HCT116 (cell line): ENCODE measurements around the gene RNF208. TPM values are rescaled to one million over a fixed set of nuclear protein-coding genes. Genes with fewer than 3 reads are reported as not detected.
A peak's percentile ranks its signal among the peaks of the same experiment; 100 is the strongest.

Experiments
- ATAC-seq: fragments of 200-7000 bp; cut with Tn5 transposase; 2 replicates; pipeline ENCODE4 v1.9.1; 2020; ENCODE audit warnings: mild to moderate bottlenecking, moderate library complexity
- BruUV-seq: library from RNA; stranded (reverse); fragments of 400-500 nt; replicated peaks from 2 replicates; lab custom pipeline; 2021; lab: Mats Ljungman, UMichigan
- CTCF ChIA-PET: fragments of 300-600 bp; sonication (Branson Sonifier 250); formaldehyde crosslinking; loops from one replicate; lab custom pipeline; 2021; ENCODE audit warnings: antibody characterized with exemption; lab: Charles Lee
- POLR2A ChIA-PET: fragments of 300-600, 350-600 bp; sonication (Branson Sonifier 250); formaldehyde crosslinking; loops from one replicate; lab custom pipeline; 2021; ENCODE audit warnings: antibody characterized with exemption; lab: Charles Lee
- RAD21 ChIA-PET, 2 experiments: fragments of 300-600 bp; sonication (Branson Sonifier 250); formaldehyde crosslinking; loops; one replicate each; lab custom pipeline; 2023; ENCODE audit warnings: low total read pairs in 2 of 2; ENCODE audit not compliant: uncharacterized antibody in 2 of 2, unreplicated experiment in 2 of 2, low non-redundant PET in 1 of 2; lab: Charles Lee
- DNase-seq: peaks from one replicate; pipeline ENCODE4 v3.0.0-alpha.2; 2010; ENCODE audit warnings: low read depth, low spot score
- H2AFZ ChIP-seq: fragments of 200-600 bp; shearing (Covaris generic), sonication (generic); 2 replicates; pipeline ENCODE4 v1.6.1; 2017; ENCODE audit warnings: low read depth, mixed run types, mixed read lengths, antibody characterized with exemption, low read length; ENCODE audit not compliant: poor library complexity, severe bottlenecking
- H3K27ac ChIP-seq: 2 replicates; pipeline ENCODE4 v1.5.1; 2012; ENCODE audit warnings: low read depth, low read length
- H3K27me3 ChIP-seq: fragments of 200-600 bp; sonication (generic); 2 replicates; pipeline ENCODE4 v1.6.1; 2016; ENCODE audit warnings: mixed run types, low read length, mixed read lengths; ENCODE audit not compliant: insufficient read depth
- H3K36me3 ChIP-seq, 2 experiments: fragments of 200-500 bp in 1 of 2; fragments of 200-600 bp in 1 of 2; sonication (Bioruptor generic) in 1 of 2; sonication (generic) in 1 of 2; 2 replicates each; pipeline versions ENCODE4 v1.5.1 to v1.6.1; 2014 to 2016; ENCODE audit warnings: low read length in 2 of 2, inconsistent platforms in 1 of 2, mixed read lengths in 1 of 2, mixed run types in 1 of 2; ENCODE audit not compliant: insufficient read depth in 2 of 2, control insufficient read depth in 1 of 2
- H3K4me1 ChIP-seq, 2 experiments: fragments of 200-600 bp in 1 of 2; sonication (generic) in 1 of 2; 2 replicates each; pipeline versions ENCODE4 v1.5.1 to v1.6.1; 2012 to 2017; ENCODE audit warnings: low read length in 2 of 2, inconsistent platforms in 1 of 2, mild to moderate bottlenecking in 1 of 2, mixed read lengths in 1 of 2, mixed run types in 1 of 2, moderate library complexity in 1 of 2; ENCODE audit not compliant: insufficient read depth in 2 of 2, control insufficient read depth in 1 of 2
- H3K4me2 ChIP-seq: fragments of 200-600 bp; sonication (generic); 2 replicates; pipeline ENCODE4 v1.6.1; 2017; ENCODE audit warnings: mixed run types, low read length, mixed read lengths
- H3K4me3 ChIP-seq, 2 experiments: fragments of 200-600 bp in 1 of 2; sonication (generic) in 1 of 2; replicated peaks in 1 of 2; 2 replicates each; pipeline ENCODE4 v1.5.1; 2011 to 2016; ENCODE audit warnings: low read length in 2 of 2, control low read depth in 1 of 2, low read depth in 1 of 2, mild to moderate bottlenecking in 1 of 2, mixed read lengths in 1 of 2, mixed run types in 1 of 2
- H3K79me2 ChIP-seq: fragments of 200-600 bp; sonication (generic); 2 replicates; pipeline ENCODE4 v1.6.1; 2017; ENCODE audit warnings: mild to moderate bottlenecking, mixed run types, low read length, moderate library complexity, mixed read lengths; ENCODE audit not compliant: insufficient read depth
- H3K9ac ChIP-seq: fragments of 200-600 bp; sonication (generic); 2 replicates; pipeline ENCODE4 v1.6.1; 2016; ENCODE audit warnings: low read length, mixed read lengths
- H3K9me2 ChIP-seq: fragments of 200-600 bp; sonication (generic), shearing (Covaris generic); 2 replicates; pipeline ENCODE4 v1.6.1; 2017; ENCODE audit warnings: mixed run types, mild to moderate bottlenecking, moderate library complexity; ENCODE audit not compliant: insufficient read depth
- H3K9me3 ChIP-seq, 2 experiments: fragments of 200-500 bp in 1 of 2; fragments of 200-600 bp in 1 of 2; sonication (Bioruptor generic) in 1 of 2; sonication (generic) in 1 of 2; 2 replicates each; pipeline ENCODE4 v1.6.1; 2014 to 2017; ENCODE audit warnings: low read length in 2 of 2, mixed read lengths in 2 of 2, inconsistent platforms in 1 of 2, low read depth in 1 of 2, mild to moderate bottlenecking in 1 of 2, mixed run types in 1 of 2, moderate library complexity in 1 of 2; ENCODE audit not compliant: control insufficient read depth in 1 of 2, insufficient read depth in 1 of 2
- H4K20me1 ChIP-seq: fragments of 200-600 bp; sonication (generic), shearing (Covaris generic); 2 replicates; pipeline ENCODE4 v1.6.1; 2017; ENCODE audit warnings: mixed run types, mild to moderate bottlenecking, moderate library complexity; ENCODE audit not compliant: insufficient read depth
- CBX3 ChIP-seq: IDR thresholded peaks from 2 replicates; pipeline ENCODE4 v1.6.1; 2012; ENCODE audit warnings: low read depth
- CEBPB ChIP-seq: IDR thresholded peaks from 2 replicates; pipeline ENCODE4 v1.6.1; 2012; ENCODE audit warnings: low read depth
- CTCF ChIP-seq, 3 experiments: fragments of 200-600 bp in 1 of 3; sonication (generic) in 1 of 3; IDR thresholded peaks in 2 of 3; conservative IDR thresholded peaks in 1 of 3; 2 replicates each; pipeline ENCODE4 v1.5.1; 2012 to 2017; ENCODE audit warnings: low read depth in 2 of 3, low read length in 2 of 3, antibody characterized with exemption in 1 of 3, borderline replicate concordance in 1 of 3, control low read depth in 1 of 3, mild to moderate bottlenecking in 1 of 3, mixed read lengths in 1 of 3, mixed run types in 1 of 3, moderate library complexity in 1 of 3; ENCODE audit not compliant: insufficient read depth in 1 of 3
- EZH2 ChIP-seq: fragments of 200-600 bp; sonication (generic); IDR thresholded peaks from 2 replicates; pipeline ENCODE4 v1.6.1; 2017; ENCODE audit warnings: antibody characterized with exemption, mixed run types
- MAX ChIP-seq: IDR thresholded peaks from 2 replicates; pipeline ENCODE4 v1.6.1; 2012
- POLR2A ChIP-seq: IDR thresholded peaks from 2 replicates; pipeline ENCODE4 v1.7.0; 2011; ENCODE audit warnings: borderline replicate concordance; ENCODE audit not compliant: insufficient read depth, insufficient read length; ENCODE audit errors: extremely low read depth
- POLR2AphosphoS5 ChIP-seq: IDR thresholded peaks from 2 replicates; pipeline ENCODE4 v1.6.1; 2011; ENCODE audit warnings: mild to moderate bottlenecking, low read depth, low read length, moderate library complexity
- SIN3A ChIP-seq: IDR thresholded peaks from 2 replicates; pipeline ENCODE4 v1.6.1; 2012; ENCODE audit warnings: low read depth
- SP1 ChIP-seq: IDR thresholded peaks from 2 replicates; pipeline ENCODE4 v1.6.1; 2012; ENCODE audit warnings: low read depth
- TCF7L2 ChIP-seq: IDR thresholded peaks from 2 replicates; pipeline ENCODE4 v1.7.0; 2011; ENCODE audit warnings: borderline replicate concordance, inconsistent platforms; ENCODE audit not compliant: insufficient read depth, insufficient read length; ENCODE audit errors: extremely low read depth
- YY1 ChIP-seq: IDR thresholded peaks from 2 replicates; pipeline ENCODE4 v1.6.1; 2011; ENCODE audit warnings: low read length, low read depth, moderate library complexity, mild to moderate bottlenecking; ENCODE audit not compliant: insufficient replicate concordance; ENCODE audit errors: extremely low read depth
- ZNF274 ChIP-seq: fragments of 200-500 bp; sonication (Bioruptor generic); IDR thresholded peaks from 2 replicates; pipeline ENCODE4 v1.6.1; 2014; ENCODE audit warnings: mild to moderate bottlenecking, low read depth, low read length, inconsistent platforms
- intact Hi-C: fragments of 100-400 bp; cut with micrococcal nuclease; formaldehyde crosslinking; loops from 2 replicates; pipeline ENCODE4 v1.10.0; 2022
- total RNA-seq: library from RNA; stranded (reverse); gene quantifications from one replicate; pipeline ENCODE4 v1.2.1, GENCODE V29; 2021; ENCODE audit not compliant: unreplicated experiment
- TF ChIP-seq, protein P1 (sequence below): IDR thresholded peaks from 2 replicates; pipeline ENCODE4 v1.6.1; 2012

RNF208 gene
- total RNA-seq, 1 experiment from 2014 or later: 26.1 TPM

DNA sequence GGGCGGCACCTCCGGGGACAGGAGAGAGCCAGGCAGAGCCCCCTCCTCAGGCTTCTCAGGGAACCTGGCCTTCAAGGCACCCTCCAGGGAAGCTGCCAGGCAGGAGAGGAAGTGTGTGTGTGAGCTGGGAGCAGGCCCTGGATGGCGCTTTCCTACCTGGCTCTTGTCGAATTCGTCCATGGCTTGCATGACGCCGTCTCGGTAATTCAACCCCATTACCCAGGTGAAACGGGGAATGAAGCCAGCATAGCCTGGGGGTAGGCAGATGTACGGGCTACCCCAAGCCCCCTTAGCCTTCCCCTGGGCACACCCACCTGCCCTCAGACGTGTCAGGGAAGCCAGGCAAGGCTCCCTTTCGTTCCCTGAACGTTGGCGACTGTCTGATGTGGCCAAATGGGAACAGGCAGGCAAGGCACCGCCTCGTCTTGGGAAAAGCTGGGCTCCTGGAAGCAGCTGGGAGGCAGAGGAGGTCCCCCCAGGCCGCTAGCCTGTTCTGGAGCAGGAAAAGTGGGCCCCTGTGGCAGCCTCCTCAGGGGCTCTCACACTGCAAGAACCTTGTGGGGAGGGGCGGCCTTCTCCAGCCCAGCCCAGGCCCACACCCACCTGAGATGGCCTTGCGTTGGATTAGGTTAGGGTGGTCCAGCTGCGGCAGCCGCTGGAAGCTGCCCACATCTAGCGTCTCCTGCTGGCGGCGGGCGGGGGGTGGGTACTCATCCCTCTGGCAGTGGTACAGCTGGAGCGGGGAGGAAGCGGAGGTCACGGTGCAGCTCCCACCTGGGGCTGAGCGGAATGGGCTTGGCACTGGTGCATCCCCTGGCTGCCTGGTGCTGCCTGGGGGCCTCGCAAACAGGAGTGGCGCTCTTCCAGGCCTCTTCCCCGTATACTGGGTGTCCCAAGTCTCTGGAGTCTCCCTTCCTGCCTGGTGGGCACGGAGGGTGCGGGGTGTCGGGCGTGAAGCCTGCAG lies 22.7 kb upstream of the RNF208 start:
- peaks cover 11 to 21% of the 10 kb centered on the region in 2 experiments for H3K36me3 ChIP-seq
- CTCF ChIA-PET: interaction anchor here (2.4 kb wide), 1 partner anchor 8 kb away, joined by 7 read pairs; no protein-coding TSS in a partner anchor

DNA sequence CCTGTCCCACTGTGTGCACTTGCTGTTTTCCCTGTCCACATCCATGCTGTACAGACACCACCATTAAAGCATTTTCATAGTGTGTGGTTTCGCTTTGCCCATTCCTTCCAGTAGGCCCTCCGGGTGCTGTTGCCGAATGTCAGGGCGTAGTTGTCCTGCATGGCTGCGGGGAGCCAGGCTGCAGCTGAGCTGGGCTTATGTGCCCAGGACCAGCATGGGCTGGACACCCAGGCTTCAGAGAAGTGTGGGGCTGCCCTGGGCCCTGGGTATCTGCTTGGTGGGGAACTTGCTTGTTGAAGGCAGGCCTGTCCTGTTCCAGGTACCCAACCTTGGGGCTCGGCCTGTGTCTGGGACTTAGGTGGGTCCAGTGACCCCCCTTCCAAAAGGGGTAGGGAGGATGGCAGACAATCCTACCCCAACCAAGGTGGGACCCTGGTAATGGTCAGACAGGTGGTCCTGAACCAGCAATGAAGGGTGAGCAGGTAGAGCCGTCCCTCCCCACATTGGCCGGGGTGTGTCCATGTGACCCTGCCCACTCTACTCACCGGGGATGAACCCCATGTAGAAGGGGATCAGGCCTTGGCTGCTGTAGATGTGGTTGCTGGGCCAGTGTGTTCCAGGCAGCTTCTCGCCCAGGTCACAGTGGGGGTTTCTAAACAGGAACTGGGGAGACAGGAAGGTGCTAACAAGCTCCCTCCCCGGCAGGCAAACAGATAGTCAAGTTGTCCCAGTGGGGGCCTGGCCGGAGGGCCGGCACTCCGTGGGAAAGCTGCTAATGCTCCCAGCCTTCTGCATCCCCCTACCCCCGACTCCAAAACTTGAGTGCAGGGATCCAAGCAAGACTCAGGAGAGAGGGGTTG lies 21.8 kb upstream of the RNF208 start:
- 0 out of 2 replicates have a peak overlapping the region, but pooled peaks have one; percentile 10 for H3K4me2 ChIP-seq
- peaks cover 35% of the 10 kb centered on the region for H3K79me2 ChIP-seq
- H3K4me1 ChIP-seq: peaks cover 9 to 33% of the 10 kb centered on the region in 2 experiments
- no peaks in the 10 kb centered on the region for H3K9me2 ChIP-seq
- H3K27me3 ChIP-seq: no peaks in the 10 kb centered on the region
- H3K9ac ChIP-seq: no peak overlapping the region
- peaks cover 21% of the 10 kb centered on the region; the same call in 1 of the 2 replicates for H4K20me1 ChIP-seq
- H3K27ac ChIP-seq: peak overlapping the region; percentile 19; the same call in 1 of the 2 replicates
- CTCF ChIA-PET: no interaction called here
- POLR2A ChIA-PET: interaction anchor here (1.1 to 1.7 kb wide), 4 partner anchors 10 to 176 kb away, joined by 3 to 5 read pairs (median 4); partner anchors contain the start of gene SSNA1
- no peak overlapping the region for H2AFZ ChIP-seq
- H3K9me3 ChIP-seq: no peaks in the 10 kb centered on the region
- BruUV-seq: no TSS peak
- RAD21 ChIA-PET: no interaction called here
- H3K4me3 ChIP-seq: no peak overlapping the region; a peak in 1 of 4 replicates
- no peak for ATAC-seq
- intact Hi-C loops: no loop called here
- no peak for DNase-seq
- peaks cover 11 to 21% of the 10 kb centered on the region in 2 experiments for H3K36me3 ChIP-seq
- TF ChIP-seq, protein P1, sequence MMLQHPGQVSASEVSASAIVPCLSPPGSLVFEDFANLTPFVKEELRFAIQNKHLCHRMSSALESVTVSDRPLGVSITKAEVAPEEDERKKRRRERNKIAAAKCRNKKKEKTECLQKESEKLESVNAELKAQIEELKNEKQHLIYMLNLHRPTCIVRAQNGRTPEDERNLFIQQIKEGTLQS: no peak
- TF ChIP-seq POLR2AphosphoS5 (peak; percentile 76), SP1 (no peak), TCF7L2 (no peak), CTCF (IDR thresholded peaks at IDR 0.05 in 2 of 3, conservative IDR thresholded peaks at IDR 0.05 in 1 of 3; ENCODE audit: borderline replicate concordance in 1 of 3, insufficient read depth in 1 of 3, low read depth in 2 of 3, low read length in 2 of 3) (peak in 2 of 3 experiments; percentile 12 to 15; a peak in 1 of 6 replicates), YY1 (no peak), CEBPB (no peak), POLR2A (peak; percentile 9), SIN3A (no peak), ZNF274 (no peak), EZH2 (no peak)

More for the DNA sequence above, 22.7 kb upstream of the RNF208 start:
- intact Hi-C loops: no loop called here
- no peaks in the 10 kb centered on the region for H3K27me3 ChIP-seq
- POLR2A ChIA-PET: interaction anchor here (1.1 to 1.7 kb wide), 3 partner anchors 9 to 177 kb away, joined by 3 to 5 read pairs (median 4); partner anchors contain the start of gene SSNA1
- peaks cover 8 to 24% of the 10 kb centered on the region in 2 experiments for H3K4me1 ChIP-seq
- no peak for TF ChIP-seq CBX3
- peak; percentile 0 for TF ChIP-seq POLR2A
- TF ChIP-seq MAX: no peak
- TF ChIP-seq, all 23 proteins: peak for 1
- H3K9me2 ChIP-seq: no peaks in the 10 kb centered on the region
- no peak overlapping the region for H3K4me2 ChIP-seq
- peaks cover 21% of the 10 kb centered on the region; the same call in 1 of the 2 replicates for H4K20me1 ChIP-seq
- BruUV-seq: no TSS peak
- no peak overlapping the region for H3K4me3 ChIP-seq
- no peak for DNase-seq
- ATAC-seq: no peak
- H3K27ac ChIP-seq: peak overlapping the region; percentile 19; the same call in 1 of the 2 replicates
- RAD21 ChIA-PET: no interaction called here
- H3K9me3 ChIP-seq: no peaks in the 10 kb centered on the region
- H2AFZ ChIP-seq: no peak overlapping the region
- H3K9ac ChIP-seq: no peak overlapping the region
- H3K79me2 ChIP-seq: peaks cover 26% of the 10 kb centered on the region
